Adrenal gland (tissue), 5 donors: ENCODE measurements around the gene COL6A3.

Experiments used
- CTCF ChIP-seq, 6 experiments: fragments of 450-650 bp in 4 of 6; fragments of 200-600 bp in 2 of 6; sonication (generic) in 1 of 6; IDR thresholded peaks; 1 replicate in 5 of 6; 2 replicates in 1 of 6; pipeline versions ENCODE4 v1.5.1 to v1.8.0; 2016 to 2021; ENCODE audit warnings: antibody characterized with exemption in 6 of 6, mild to moderate bottlenecking in 2 of 6, moderate library complexity in 1 of 6
- POLR2A ChIP-seq, 2 donors: fragments of 450-650 bp; IDR thresholded peaks; one replicate each; pipeline ENCODE4 v1.6.1; 2017; ENCODE audit warnings: antibody characterized with exemption in 2 of 2, mild to moderate bottlenecking in 2 of 2, moderate library complexity in 1 of 2
- donor health status: DM: no; HTN: no; CAD: no.

GRCh38 chr2:237412988-237413776, 782 bp downstream of the COL6A3 start:
- TF ChIP-seq CTCF (IDR thresholded peaks at IDR 0.05) = no peak
- no peak for TF ChIP-seq POLR2A (IDR thresholded peaks at IDR 0.05)
